GM10266 (cell line): ENCODE data around the gene STARD13.
A peak's percentile ranks its signal among the peaks of the same experiment; 100 is the strongest.

Source experiments
- DNase-seq: peaks from one replicate; pipeline ENCODE4 v3.0.0; 2012; ENCODE audit errors: extremely low spot score
- CTCF ChIP-seq: IDR thresholded peaks from 2 replicates; pipeline ENCODE4 v1.5.1; 2012; ENCODE audit warnings: mild to moderate bottlenecking, low read depth; ENCODE audit not compliant: control insufficient read depth, insufficient read depth; ENCODE audit errors: missing control alignments

The STARD13 gene

GRCh38 chr13:33060815-33061214, 224.7 kb downstream of the STARD13 start:
- no peak for DNase-seq
- TF ChIP-seq CTCF: no peak

GRCh38 chr13:33058776-33059327, 226.7 kb downstream of the STARD13 start:
- TF ChIP-seq CTCF: no peak
- no peak for DNase-seq

GRCh38 chr13:33057019-33057780, 228.4 kb downstream of the STARD13 start:
- TF ChIP-seq CTCF: peak; percentile 32
- DNase-seq: peak; percentile 45

- DNase-seq: no peak
Observed at GRCh38 chr13:33053397-33054066, 232.0 kb downstream of the STARD13 start.

More at GRCh38 chr13:33053397-33054066, 232.0 kb downstream of the STARD13 start:
- no peak for TF ChIP-seq CTCF
